Stomach (tissue), 9 donors: ENCODE measurements around the gene ABL1. TPM values are rescaled to one million over a fixed set of nuclear protein-coding genes. Genes with fewer than 3 reads are reported as not detected.
A peak's percentile ranks its signal among the peaks of the same experiment; 100 is the strongest.

ENCODE experiments used
- DNase-seq, 2 donors: peaks; one replicate each; pipeline versions ENCODE4 v3.0.0 to v3.0.0-alpha.2; 2013 to 2019
- H3K27ac ChIP-seq, 5 donors: fragments of 200-600 bp in 4 of 5; sonication (generic) in 4 of 5; one replicate each; pipeline ENCODE4 v1.5.1; 2013 to 2019; ENCODE audit warnings: mild to moderate bottlenecking in 1 of 5, moderate library complexity in 1 of 5
- H3K27me3 ChIP-seq, 3 donors: fragments of 200-600 bp; sonication (generic); one replicate each; pipeline ENCODE4 v1.5.1; 2017 to 2019; ENCODE audit warnings: mixed run types in 1 of 3
- H3K36me3 ChIP-seq, 4 donors: fragments of 200-600 bp; sonication (generic); 1 replicate in 3 of 4; 2 replicates in 1 of 4; pipeline ENCODE4 v1.5.1; 2016 to 2019
- H3K4me1 ChIP-seq, 4 donors: fragments of 200-600 bp; sonication (generic); one replicate each; pipeline ENCODE4 v1.5.1; 2016 to 2019
- H3K4me3 ChIP-seq, 4 donors: fragments of 200-600 bp; sonication (generic) in 3 of 4; one replicate each; pipeline ENCODE4 v1.5.1; 2016 to 2019; ENCODE audit warnings: mild to moderate bottlenecking in 1 of 4
- H3K9me3 ChIP-seq, 4 donors: fragments of 200-600 bp; sonication (generic); one replicate each; pipeline ENCODE4 v1.5.1; 2016 to 2019
- EP300 ChIP-seq: sonication (generic); formaldehyde crosslinking; IDR thresholded peaks from one replicate; pipeline ENCODE4 v1.6.1; 2017; ENCODE audit warnings: antibody characterized with exemption
- POLR2A ChIP-seq, 4 donors: fragments of 450-650 bp; IDR thresholded peaks; one replicate each; pipeline ENCODE4 v1.6.1; 2016; ENCODE audit warnings: antibody characterized with exemption in 4 of 4, control low read depth in 2 of 4, mild to moderate bottlenecking in 1 of 4, moderate library complexity in 1 of 4
- POLR2AphosphoS5 ChIP-seq, 3 donors: sonication (generic); formaldehyde crosslinking; IDR thresholded peaks; one replicate each; pipeline ENCODE4 v1.6.1; 2016; ENCODE audit warnings: antibody characterized with exemption in 3 of 3
- WGBS, 5 donors: extraction: QIAGEN DNeasy Blood & Tissue Kit in 3 of 5; methylation state at CpG; one replicate each; pipeline versions ENCODE4 v1.1.5 to v1.1.7; 2013 to 2018; 5-methylcytosine and 5-hydroxymethylcytosine counted together
- intact Hi-C: fragments of 100-400 bp; cut with DNase I; formaldehyde crosslinking; loops from one replicate; pipeline ENCODE4 v1.15.1; 2023; ENCODE audit warnings: low total_unique reads
- polyA plus RNA-seq, 3 donors: library from polyadenylated mRNA; stranded (reverse); fragments of 200-250 nt; gene quantifications; one replicate each; pipeline ENCODE4 v1.2.3, GENCODE V29; 2013
- total RNA-seq, 5 donors: library from RNA; depleted of rRNA; stranded (reverse); fragments of >200 nt; gene quantifications; one replicate each; pipeline versions ENCODE4 v1.1.0 to v1.2.3, GENCODE V29; 2014 to 2016
- TF ChIP-seq, protein P1 (sequence below), 7 experiments: fragments of 450-650 bp in 4 of 7; fragments of 200-600 bp in 3 of 7; sonication (generic) in 3 of 7; IDR thresholded peaks; one replicate each; pipeline ENCODE4 v1.5.1; 2016 to 2019; ENCODE audit warnings: antibody characterized with exemption in 7 of 7, control low read depth in 2 of 7, mild to moderate bottlenecking in 1 of 7
- donor health status: healthy with polysubstance abuse.
- donor health status: Bipolar disorder and iron deficiency.
- donor health status: healthy.

Gene ABL1
- total and polyA plus RNA-seq, 8 donors, result 19.0 to 95.9 (median 43.8) TPM

DNA sequence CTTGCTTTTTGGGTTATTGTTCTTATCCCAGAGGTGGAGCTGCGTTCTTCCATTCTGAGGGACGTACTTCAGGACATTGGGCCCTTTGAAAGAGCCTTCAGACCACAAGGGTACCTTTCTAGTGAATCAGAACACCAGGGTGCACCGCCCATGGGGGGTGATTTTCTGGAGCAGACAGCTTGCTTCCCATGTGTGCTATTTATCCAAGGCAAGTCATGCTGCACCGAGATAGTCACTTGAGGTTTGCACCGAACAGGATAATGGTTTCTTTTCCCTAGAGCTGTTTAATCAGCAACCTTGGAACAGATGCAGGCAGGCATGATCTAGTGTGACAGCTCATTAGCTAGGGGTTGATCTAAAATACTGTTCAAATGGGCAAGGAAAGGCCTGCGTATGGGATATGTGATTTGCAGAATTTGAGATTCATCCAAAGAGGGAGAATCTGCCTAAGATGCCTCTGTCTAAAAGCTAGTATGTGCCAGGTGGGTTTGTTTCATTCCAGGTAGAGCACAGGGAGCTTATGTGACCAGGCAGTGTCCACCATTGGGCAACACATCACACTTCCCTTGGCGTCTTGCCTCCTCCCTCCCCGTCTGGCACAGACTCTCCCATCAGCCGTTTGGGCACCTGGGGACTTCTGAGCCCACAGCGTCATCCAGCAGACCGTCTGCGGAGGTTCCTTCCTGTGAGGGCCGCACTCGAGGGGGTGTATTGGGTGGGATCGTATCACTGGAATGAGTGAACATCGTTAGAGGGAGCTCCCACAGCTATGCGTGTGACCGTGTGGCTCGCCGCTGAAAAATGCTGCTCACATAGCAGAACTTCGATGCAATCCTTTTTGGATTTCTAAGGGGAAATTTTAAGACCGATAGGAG is 23.0 kb downstream of the ABL1 start:
- Histone ChIP-seq H3K27me3 (no peaks in the 10 kb centered on the region), H3K27ac (peak overlapping the region in 4 of 5 donors; percentile 25 to 85 (median 73)), H3K36me3 (peaks cover 40 to 78% (median 73%) of the 10 kb centered on the region in 4 donors), H3K4me1 (peaks cover 11 to 70% (median 40%) of the 10 kb centered on the region in 4 donors), H3K4me3 (no peak overlapping the region), H3K9me3 (no peaks in the 10 kb centered on the region)
- WGBS, 5 donors, result 54 to 74% (median 69%) methylated on average over 22 of the region's 22 CpGs
- TF ChIP-seq EP300 (no peak), POLR2AphosphoS5 (IDR thresholded peaks at IDR 0.05) (peak in 2 of 3 donors; percentile 7 to 43), POLR2A (IDR thresholded peaks at IDR 0.05) (no peak)
- TF ChIP-seq, protein P1, sequence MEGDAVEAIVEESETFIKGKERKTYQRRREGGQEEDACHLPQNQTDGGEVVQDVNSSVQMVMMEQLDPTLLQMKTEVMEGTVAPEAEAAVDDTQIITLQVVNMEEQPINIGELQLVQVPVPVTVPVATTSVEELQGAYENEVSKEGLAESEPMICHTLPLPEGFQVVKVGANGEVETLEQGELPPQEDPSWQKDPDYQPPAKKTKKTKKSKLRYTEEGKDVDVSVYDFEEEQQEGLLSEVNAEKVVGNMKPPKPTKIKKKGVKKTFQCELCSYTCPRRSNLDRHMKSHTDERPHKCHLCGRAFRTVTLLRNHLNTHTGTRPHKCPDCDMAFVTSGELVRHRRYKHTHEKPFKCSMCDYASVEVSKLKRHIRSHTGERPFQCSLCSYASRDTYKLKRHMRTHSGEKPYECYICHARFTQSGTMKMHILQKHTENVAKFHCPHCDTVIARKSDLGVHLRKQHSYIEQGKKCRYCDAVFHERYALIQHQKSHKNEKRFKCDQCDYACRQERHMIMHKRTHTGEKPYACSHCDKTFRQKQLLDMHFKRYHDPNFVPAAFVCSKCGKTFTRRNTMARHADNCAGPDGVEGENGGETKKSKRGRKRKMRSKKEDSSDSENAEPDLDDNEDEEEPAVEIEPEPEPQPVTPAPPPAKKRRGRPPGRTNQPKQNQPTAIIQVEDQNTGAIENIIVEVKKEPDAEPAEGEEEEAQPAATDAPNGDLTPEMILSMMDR (IDR thresholded peaks at IDR 0.05), result no peak
- intact Hi-C loops, result no loop called here
- peak in 1 of 2 donors; percentile 64 for DNase-seq

GRCh38 chr9:130858739-130859705 is 24.0 kb downstream of the ABL1 start:
- WGBS, 5 donors, result 68 to 80% (median 74%) methylated on average over 20 of the region's 20 CpGs
- intact Hi-C loops, result no loop called here
- peak overlapping the region in 4 of 5 donors; percentile 25 to 85 (median 73) for H3K27ac ChIP-seq

DNA sequence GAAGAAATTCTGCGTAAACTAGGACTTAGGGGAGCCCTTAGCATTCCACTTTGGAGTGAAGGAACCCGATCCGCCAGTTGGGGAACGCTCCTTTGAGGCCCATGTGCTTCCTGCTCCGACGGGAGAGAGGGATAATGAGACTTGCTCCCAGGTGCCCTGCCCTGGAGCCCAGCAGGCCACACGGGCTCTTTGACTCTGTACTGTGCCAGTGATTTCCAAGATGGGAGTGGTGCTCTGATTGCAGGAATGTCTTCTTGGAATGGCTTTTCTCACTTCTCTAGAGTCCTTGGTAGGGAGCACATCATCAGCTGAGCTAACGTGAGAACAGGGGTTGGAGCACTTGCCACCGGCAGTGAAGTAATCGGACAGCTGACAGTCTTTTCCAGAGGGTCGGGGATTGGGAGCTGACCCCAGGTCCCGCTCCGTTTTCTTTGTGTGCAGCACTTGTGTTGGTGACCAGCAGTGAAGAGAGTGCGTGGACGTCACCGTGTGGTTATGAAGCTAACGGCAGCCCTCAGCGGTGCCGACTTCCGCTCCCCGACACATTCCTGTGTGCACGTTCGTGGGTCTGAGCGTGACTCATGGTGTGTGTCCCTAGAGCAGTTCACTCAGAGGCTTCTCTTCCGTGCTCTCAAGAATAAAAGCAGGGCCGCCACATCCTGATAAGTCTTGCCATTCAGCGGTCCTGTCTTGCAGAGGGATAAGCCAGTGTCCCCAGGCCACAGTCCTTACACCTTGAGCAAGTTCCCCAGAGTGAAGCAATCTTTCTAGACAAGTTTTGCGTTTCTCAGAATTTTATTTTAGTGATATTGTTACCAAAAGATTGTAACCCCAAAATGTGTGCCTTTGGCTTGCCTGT is 25.6 kb downstream of the ABL1 start:
- H3K9me3 ChIP-seq, result no peaks in the 10 kb centered on the region
- peak; percentile 65 to 86 for DNase-seq
- H3K27ac ChIP-seq, result peak overlapping the region; percentile 27 to 85 (median 75)
- H3K27me3 ChIP-seq, result no peaks in the 10 kb centered on the region
- intact Hi-C loops, result loop anchor here (5.0 kb wide), 2 partner anchors 93 to 148 kb away; no protein-coding TSS in a partner anchor
- no peak overlapping the region for H3K4me3 ChIP-seq
- peak; percentile 65 to 90 (median 84) for TF ChIP-seq POLR2AphosphoS5 (IDR thresholded peaks at IDR 0.05)
- TF ChIP-seq, protein P1 (IDR thresholded peaks at IDR 0.05), result peak in 3 of 7 experiments; percentile 23 to 29 (median 26)
- TF ChIP-seq EP300, result no peak
- TF ChIP-seq POLR2A (IDR thresholded peaks at IDR 0.05), result no peak
- H3K36me3 ChIP-seq, result peaks cover 35 to 84% (median 80%) of the 10 kb centered on the region in 4 donors
- H3K4me1 ChIP-seq, result peaks cover 8 to 82% (median 41%) of the 10 kb centered on the region in 4 donors
- 37 to 55% (median 45%) methylated on average over 28 of the region's 28 CpGs for WGBS, 5 donors

More at GRCh38 chr9:130858739-130859705, 24.0 kb downstream of the ABL1 start:
- H3K27me3 ChIP-seq, result no peaks in the 10 kb centered on the region
- no peak for TF ChIP-seq POLR2A (IDR thresholded peaks at IDR 0.05)
- H3K9me3 ChIP-seq, result no peaks in the 10 kb centered on the region
- peaks cover 43 to 84% (median 80%) of the 10 kb centered on the region in 4 donors for H3K36me3 ChIP-seq
- peaks cover 11 to 70% (median 40%) of the 10 kb centered on the region in 4 donors for H3K4me1 ChIP-seq
- no peak overlapping the region for H3K4me3 ChIP-seq
- peak in 1 of 2 donors; percentile 44 for DNase-seq
